ENCODE results near the gene TMED5. TPM values are rescaled to one million over a fixed set of nuclear protein-coding genes. Genes with fewer than 3 reads are reported as not detected.
A peak's percentile ranks its signal among the peaks of the same experiment; 100 is the strongest.
"Not testable (repeated sequence)": the region's sequence is repeated elsewhere in the genome, so short reads cannot be mapped to it uniquely, and the experiment has no call there.

TMED5 gene
- total RNA-seq, 1 donor from 2014 or later = 44.8 TPM

GRCh38 chr1:93172778-93173177 is 7.4 kb downstream of the TMED5 start:
- DNase-seq (ENCODE audit: low read depth in 2 of 2) = peak in 1 of 2 donors; percentile 23

- no peak for DNase-seq (ENCODE audit: low read depth in 2 of 2)
Observed at GRCh38 chr1:93171549-93172034, 8.6 kb downstream of the TMED5 start.

GRCh38 chr1:93170141-93170678 is 10.0 kb downstream of the TMED5 start:
- DNase-seq (ENCODE audit: low read depth in 2 of 2) = not testable (repeated sequence)

- DNase-seq (ENCODE audit: low read depth in 2 of 2) = no peak
Observed at GRCh38 chr1:93167006-93167405, 13.2 kb downstream of the TMED5 start.

- DNase-seq (ENCODE audit: low read depth in 2 of 2) = not testable (repeated sequence)
Observed at GRCh38 chr1:93165895-93166294, 14.3 kb downstream of the TMED5 start.

GRCh38 chr1:93164816-93165215 is 15.4 kb downstream of the TMED5 start:
- no peak for DNase-seq (ENCODE audit: low read depth in 2 of 2)

GRCh38 chr1:93163314-93163713 is 16.9 kb downstream of the TMED5 start:
- DNase-seq (ENCODE audit: low read depth in 2 of 2) = not testable (repeated sequence)

- DNase-seq (ENCODE audit: low read depth in 2 of 2) = no peak
Observed at GRCh38 chr1:93159337-93159736, 20.9 kb downstream of the TMED5 start.

- peak; percentile 9 to 47 for DNase-seq (ENCODE audit: low read depth in 2 of 2)
Observed at GRCh38 chr1:93155335-93155734, 24.9 kb downstream of the TMED5 start.

- no peak for DNase-seq (ENCODE audit: low read depth in 2 of 2)
Observed at GRCh38 chr1:93154898-93155297, 25.3 kb downstream of the TMED5 start.

GRCh38 chr1:93152835-93153234 is 27.4 kb downstream of the TMED5 start:
- no peak for DNase-seq (ENCODE audit: low read depth in 2 of 2)

GRCh38 chr1:93151474-93151873 is 28.7 kb downstream of the TMED5 start:
- DNase-seq (ENCODE audit: low read depth in 2 of 2) = no peak

- DNase-seq (ENCODE audit: low read depth in 2 of 2) = no peak
Observed at GRCh38 chr1:93150729-93151128, 29.5 kb downstream of the TMED5 start.

GRCh38 chr1:93148001-93148400 is 32.2 kb downstream of the TMED5 start:
- DNase-seq (ENCODE audit: low read depth in 2 of 2) = no peak

- DNase-seq (ENCODE audit: low read depth in 2 of 2) = no peak
Observed at GRCh38 chr1:93143769-93144168, 36.4 kb downstream of the TMED5 start.

GRCh38 chr1:93143136-93143535 is 37.1 kb downstream of the TMED5 start:
- DNase-seq (ENCODE audit: low read depth in 2 of 2) = no peak

GRCh38 chr1:93142161-93142560 is 38.1 kb downstream of the TMED5 start:
- no peak for DNase-seq (ENCODE audit: low read depth in 2 of 2)

- no peak for DNase-seq (ENCODE audit: low read depth in 2 of 2)
Observed at GRCh38 chr1:93140106-93140505, 40.1 kb downstream of the TMED5 start.

- DNase-seq (ENCODE audit: low read depth in 2 of 2) = no peak
Observed at GRCh38 chr1:93137604-93138292, 42.5 kb downstream of the TMED5 start.

GRCh38 chr1:93136445-93136844 is 43.8 kb downstream of the TMED5 start:
- DNase-seq (ENCODE audit: low read depth in 2 of 2) = no peak

- DNase-seq (ENCODE audit: low read depth in 2 of 2) = no peak
Observed at GRCh38 chr1:93132638-93133037, 47.6 kb downstream of the TMED5 start.

GRCh38 chr1:93129507-93130099 is 50.6 kb downstream of the TMED5 start:
- no peak for DNase-seq (ENCODE audit: low read depth in 2 of 2)

All from lung microvascular endothelial cell (primary cell).